Esophagus (tissue), 2 donors: ENCODE data around the gene HAO1. TPM values are rescaled to one million over a fixed set of nuclear protein-coding genes. Genes with fewer than 3 reads are reported as not detected.

Source experiments
- H3K27ac ChIP-seq, 2 donors: one replicate each; pipeline ENCODE4 v1.5.1; 2013; ENCODE audit warnings: low read depth in 2 of 2, mild to moderate bottlenecking in 2 of 2, inconsistent platforms in 1 of 2, low read length in 1 of 2, moderate library complexity in 1 of 2
- H3K27me3 ChIP-seq, 2 donors: one replicate each; pipeline ENCODE4 v1.6.1; 2013; ENCODE audit warnings: low read length in 2 of 2, control low read depth in 1 of 2, mild to moderate bottlenecking in 1 of 2; ENCODE audit not compliant: insufficient read depth in 2 of 2, control insufficient read depth in 1 of 2
- H3K36me3 ChIP-seq, 2 donors: one replicate each; pipeline ENCODE4 v1.6.1; 2013; ENCODE audit warnings: low read length in 1 of 2; ENCODE audit not compliant: control insufficient read depth in 2 of 2, insufficient read depth in 2 of 2
- H3K4me1 ChIP-seq, 2 donors: one replicate each; pipeline ENCODE4 v1.6.1; 2013; ENCODE audit warnings: low read length in 1 of 2; ENCODE audit not compliant: control insufficient read depth in 2 of 2, insufficient read depth in 2 of 2
- H3K4me3 ChIP-seq, 2 donors: one replicate each; pipeline ENCODE4 v1.5.1; 2013; ENCODE audit warnings: low read length in 2 of 2, mild to moderate bottlenecking in 2 of 2, low read depth in 1 of 2, moderate library complexity in 1 of 2
- H3K9me3 ChIP-seq, 2 donors: one replicate each; pipeline ENCODE4 v1.6.1; 2013; ENCODE audit warnings: mild to moderate bottlenecking in 2 of 2, low read depth in 1 of 2, low read length in 1 of 2, moderate library complexity in 1 of 2; ENCODE audit not compliant: control insufficient read depth in 2 of 2, insufficient read depth in 1 of 2
- WGBS, 2 donors: extraction: QIAGEN DNeasy Blood & Tissue Kit; methylation state at CpG; one replicate each; pipeline ENCODE4 v1.1.7; 2013; 5-methylcytosine and 5-hydroxymethylcytosine counted together
- polyA plus RNA-seq, 2 donors: library from polyadenylated mRNA; stranded (reverse); fragments of 200-250 nt; gene quantifications; one replicate each; pipeline ENCODE4 v1.2.3, GENCODE V29; 2013
- donor health status: healthy with polysubstance abuse.
- donor health status: Bipolar disorder and iron deficiency.

HAO1 gene
- polyA plus RNA-seq, result not detected

- Histone ChIP-seq H3K4me1 (no peaks in the 10 kb centered on the region), H3K27me3 (no peaks in the 10 kb centered on the region), H3K36me3 (no peaks in the 10 kb centered on the region), H3K9me3 (no peaks in the 10 kb centered on the region), H3K27ac (no peak within 1 kb of the TSS), H3K4me3 (no peak within 1 kb of the TSS)
- WGBS, 2 donors, result 69 to 81% methylated on average over 3 of the region's 3 CpGs
These were observed at the start of gene HAO1 for GRCh38 chr20:7940341-7940740. HAO1 (minus strand) TSS chr20:7940458; CDS start chr20:7940422, 36 bp downstream.

- H3K4me1 ChIP-seq, result no peaks in the 10 kb centered on the region
- H3K4me3 ChIP-seq, result no peak overlapping the region
- no peaks in the 10 kb centered on the region for H3K9me3 ChIP-seq
- no peak overlapping the region for H3K27ac ChIP-seq
- peaks cover 0 to 2% of the 10 kb centered on the region in 2 donors for H3K36me3 ChIP-seq
- WGBS, 2 donors, result 55 to 66% methylated on average over 1 of the region's 1 CpG
- H3K27me3 ChIP-seq, result no peaks in the 10 kb centered on the region
These were observed 49.1 kb upstream of the HAO1 start for GRCh38 chr20:7989379-7989778.

GRCh38 chr20:7985916-7986315 lies 45.7 kb upstream of the HAO1 start:
- Histone ChIP-seq H3K27ac (no peak overlapping the region), H3K4me3 (no peak overlapping the region), H3K9me3 (no peaks in the 10 kb centered on the region), H3K36me3 (peaks cover 8 to 13% of the 10 kb centered on the region in 2 donors), H3K27me3 (no peaks in the 10 kb centered on the region), H3K4me1 (no peaks in the 10 kb centered on the region)
- WGBS, 2 donors, result 97 to 99% methylated on average over 4 of the region's 4 CpGs

GRCh38 chr20:7984192-7984591 lies 43.9 kb upstream of the HAO1 start:
- Histone ChIP-seq H3K27me3 (no peaks in the 10 kb centered on the region), H3K4me3 (no peak overlapping the region), H3K27ac (no peak overlapping the region), H3K9me3 (no peaks in the 10 kb centered on the region), H3K36me3 (peaks cover 8 to 16% of the 10 kb centered on the region in 2 donors), H3K4me1 (no peaks in the 10 kb centered on the region)
- 88 to 94% methylated on average over 2 of the region's 2 CpGs for WGBS, 2 donors

- Histone ChIP-seq H3K4me1 (no peaks in the 10 kb centered on the region), H3K4me3 (no peak overlapping the region), H3K36me3 (peaks cover 8 to 16% of the 10 kb centered on the region in 2 donors), H3K27me3 (no peaks in the 10 kb centered on the region), H3K9me3 (no peaks in the 10 kb centered on the region), H3K27ac (no peak overlapping the region)
These were observed 41.1 kb upstream of the HAO1 start for GRCh38 chr20:7981374-7981773.

GRCh38 chr20:7980332-7981046 lies 40.2 kb upstream of the HAO1 start:
- no peaks in the 10 kb centered on the region for H3K9me3 ChIP-seq
- H3K27ac ChIP-seq, result no peak overlapping the region
- H3K27me3 ChIP-seq, result no peaks in the 10 kb centered on the region
- H3K4me3 ChIP-seq, result no peak overlapping the region
- peaks cover 8 to 16% of the 10 kb centered on the region in 2 donors for H3K36me3 ChIP-seq
- WGBS, 2 donors, result 61 to 69% methylated on average over 10 of the region's 10 CpGs
- H3K4me1 ChIP-seq, result no peaks in the 10 kb centered on the region

DNA sequence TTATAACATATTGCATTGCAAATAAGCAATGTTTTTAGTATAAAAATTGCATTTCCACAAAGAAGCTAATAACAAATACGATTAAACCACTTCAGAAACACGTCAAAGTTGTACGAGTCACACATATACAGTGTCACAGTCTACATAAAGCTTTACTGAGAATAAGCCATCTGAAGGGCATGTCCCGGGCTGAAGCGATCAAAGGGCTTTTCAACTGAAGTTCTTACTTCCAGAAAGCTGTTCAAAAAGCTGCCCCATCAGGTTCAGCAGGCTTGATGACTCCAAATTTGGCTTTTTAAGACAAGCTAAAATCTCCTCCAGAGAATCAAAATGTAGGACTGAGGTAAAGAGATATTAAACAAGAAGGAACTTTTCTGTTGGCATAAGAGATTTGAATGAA lies 37.5 kb upstream of the HAO1 start:
- Histone ChIP-seq H3K4me1 (no peaks in the 10 kb centered on the region), H3K4me3 (no peak overlapping the region), H3K27me3 (no peaks in the 10 kb centered on the region), H3K27ac (no peak overlapping the region), H3K36me3 (peaks cover 8 to 14% of the 10 kb centered on the region in 2 donors), H3K9me3 (no peaks in the 10 kb centered on the region)
- 58 to 73% methylated on average over 5 of the region's 5 CpGs for WGBS, 2 donors

DNA sequence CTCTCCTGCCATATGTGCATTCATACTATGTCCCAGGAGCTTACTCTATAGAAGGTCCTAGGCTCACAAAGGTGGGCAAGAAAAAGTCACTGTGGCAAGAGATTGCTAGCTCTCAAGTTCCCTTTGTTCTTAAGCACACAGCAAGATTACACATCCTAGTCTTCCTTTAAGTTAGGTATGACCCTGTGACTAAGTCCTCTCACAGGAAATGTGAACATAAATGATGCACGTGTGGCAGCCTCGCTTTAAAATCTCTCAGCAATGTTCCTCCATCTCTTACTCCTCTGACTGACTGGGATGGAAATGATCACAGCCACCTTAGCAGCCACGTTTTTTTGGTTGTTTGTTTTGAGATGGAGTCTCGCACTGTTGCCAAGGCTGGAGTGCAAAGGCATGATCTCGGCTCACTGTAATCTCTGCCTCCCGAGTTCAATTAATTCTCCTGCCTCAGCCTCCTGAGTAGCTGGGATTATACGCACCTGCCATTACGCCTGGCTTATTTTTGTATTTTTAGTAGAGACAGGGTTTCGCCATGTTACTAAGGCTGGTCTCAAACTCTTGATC lies 35.7 kb upstream of the HAO1 start:
- no peak overlapping the region for H3K27ac ChIP-seq

DNA sequence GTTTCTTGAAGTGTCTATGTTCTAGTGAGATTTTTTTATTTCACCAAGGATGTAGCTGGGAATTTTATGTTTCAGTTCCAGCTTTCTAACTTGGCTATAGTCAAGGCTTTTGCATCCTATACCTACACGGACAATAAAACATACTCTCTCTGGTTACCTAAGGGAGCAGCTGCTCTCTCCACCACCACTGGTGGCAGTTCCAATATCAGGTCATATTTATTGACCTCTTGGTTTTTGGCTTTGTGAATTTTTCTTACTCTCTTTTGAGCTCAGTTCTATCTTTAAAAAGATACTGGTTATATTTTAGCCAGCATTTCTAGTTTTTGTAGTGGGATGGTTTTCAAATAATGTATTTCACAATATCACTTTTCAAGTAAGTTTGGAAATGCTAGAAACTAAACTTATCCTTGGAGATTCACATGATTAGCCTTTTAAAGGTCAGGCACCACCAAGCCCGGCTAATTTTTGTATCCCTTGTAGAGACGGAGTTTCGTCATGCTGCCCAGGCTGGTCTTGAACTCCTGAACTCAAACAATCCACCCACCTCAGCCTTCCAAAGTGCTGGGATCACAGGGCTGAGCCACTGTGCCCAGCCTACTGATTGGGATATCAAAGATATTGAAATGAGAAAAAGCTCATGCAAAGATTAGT lies 34.7 kb upstream of the HAO1 start:
- Histone ChIP-seq H3K36me3 (no peaks in the 10 kb centered on the region), H3K4me3 (no peak overlapping the region), H3K27ac (no peak overlapping the region), H3K27me3 (no peaks in the 10 kb centered on the region), H3K9me3 (no peaks in the 10 kb centered on the region), H3K4me1 (no peaks in the 10 kb centered on the region)
- WGBS, 2 donors, result 85% methylated on average over 4 of the region's 4 CpGs

More for the DNA sequence above, 35.7 kb upstream of the HAO1 start:
- Histone ChIP-seq H3K36me3 (peaks cover 0 to 3% of the 10 kb centered on the region in 2 donors), H3K4me3 (no peak overlapping the region), H3K4me1 (no peaks in the 10 kb centered on the region), H3K9me3 (no peaks in the 10 kb centered on the region), H3K27me3 (no peaks in the 10 kb centered on the region)
- 76 to 79% methylated on average over 9 of the region's 9 CpGs for WGBS, 2 donors
